Stimulated activated CD4-positive, alpha-beta T cell treated with anti-CD3 and anti-CD28 coated beads, Interleukin-4, amount 100 ng/mL, for 1 hour (primary cell): Measurements from ENCODE around the gene HCCS.
A peak's percentile ranks its signal among the peaks of the same experiment; 100 is the strongest.
"Not testable (repeated sequence)": the region's sequence is repeated elsewhere in the genome, so short reads cannot be mapped to it uniquely, and the experiment has no call there.

Source experiments
- DNase-seq: peaks from one replicate; pipeline ENCODE4 v3.0.0-alpha.2; 2020

The HCCS gene

DNA sequence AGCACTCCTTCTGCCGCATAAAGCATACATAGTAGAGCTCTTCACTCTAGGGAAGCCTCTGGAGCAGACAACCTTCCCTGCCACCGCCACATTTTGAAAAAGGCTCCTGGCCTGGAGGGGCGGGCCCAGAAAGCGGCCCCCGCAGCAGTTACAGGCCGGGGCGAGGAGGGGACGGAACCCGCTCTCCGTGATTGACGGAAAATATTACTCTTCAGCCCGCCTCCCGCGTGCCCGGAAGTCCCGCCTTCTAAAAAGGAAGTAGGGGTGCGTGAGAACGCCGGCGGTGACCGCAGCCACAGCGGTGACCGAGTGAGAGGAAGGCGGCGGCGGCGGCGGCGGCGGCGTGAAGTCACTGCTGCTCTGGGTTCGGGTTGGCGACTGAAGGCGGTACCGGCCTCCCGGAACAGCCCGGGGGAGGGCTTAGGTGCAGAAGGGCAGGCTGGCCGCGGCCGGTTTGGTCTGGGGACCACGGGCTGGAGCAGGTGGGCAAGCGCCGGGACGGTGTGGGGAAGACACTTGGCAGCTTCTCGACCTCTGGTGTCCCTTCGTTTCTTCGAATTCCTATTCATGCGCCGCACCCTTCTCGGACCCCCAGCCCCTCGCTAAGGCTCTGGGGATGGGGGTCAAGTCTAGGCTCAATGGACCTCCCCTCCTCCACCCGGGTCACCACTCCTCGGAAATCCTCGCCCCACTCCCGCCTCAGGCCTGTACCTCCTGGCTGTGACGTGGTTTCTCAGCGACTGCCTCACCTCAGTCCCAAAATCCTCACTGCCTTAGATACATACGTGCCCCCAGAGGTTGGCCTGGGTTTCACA, at the start of gene HCCS:
Gene HCCS (plus strand): TSS at position 296 of the 815 bp plus-strand sequence. CDS start 729 bp downstream, outside the sequence.
- DNase-seq, result peak; percentile 79

- no peak for DNase-seq
These were observed 46.9 kb upstream of the HCCS start for GRCh38 chrX:11064276-11064675.

GRCh38 chrX:11064851-11065600, 46.1 kb upstream of the HCCS start:
- no peak for DNase-seq

DNA sequence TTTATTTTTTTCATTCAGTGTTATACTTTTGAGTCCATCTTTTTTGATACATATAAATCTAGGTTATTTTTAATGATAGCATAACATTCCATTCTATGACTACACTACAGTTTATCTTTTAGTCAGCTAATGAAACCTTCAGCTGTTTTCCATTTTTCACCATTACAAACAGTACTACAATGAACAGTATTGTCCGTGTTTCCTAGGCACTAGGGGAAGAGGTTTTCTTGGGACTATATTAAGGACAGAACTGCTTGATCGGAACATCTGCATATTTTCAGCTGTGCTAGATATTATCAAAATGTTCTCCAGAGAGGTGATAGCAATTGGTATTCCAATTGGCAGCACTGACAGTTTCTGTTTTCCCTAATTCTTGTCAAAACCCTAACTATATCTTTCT, 44.3 kb upstream of the HCCS start:
- DNase-seq, result no peak

- DNase-seq, result no peak
These were observed 37.8 kb upstream of the HCCS start for GRCh38 chrX:11073381-11073780.

- DNase-seq, result no peak
These were observed 30.3 kb upstream of the HCCS start for GRCh38 chrX:11080741-11081305.

- DNase-seq, result no peak
These were observed 29.6 kb upstream of the HCCS start for GRCh38 chrX:11081511-11081910.

- no peak for DNase-seq
These were observed 25.8 kb upstream of the HCCS start for GRCh38 chrX:11085305-11085704.

DNA sequence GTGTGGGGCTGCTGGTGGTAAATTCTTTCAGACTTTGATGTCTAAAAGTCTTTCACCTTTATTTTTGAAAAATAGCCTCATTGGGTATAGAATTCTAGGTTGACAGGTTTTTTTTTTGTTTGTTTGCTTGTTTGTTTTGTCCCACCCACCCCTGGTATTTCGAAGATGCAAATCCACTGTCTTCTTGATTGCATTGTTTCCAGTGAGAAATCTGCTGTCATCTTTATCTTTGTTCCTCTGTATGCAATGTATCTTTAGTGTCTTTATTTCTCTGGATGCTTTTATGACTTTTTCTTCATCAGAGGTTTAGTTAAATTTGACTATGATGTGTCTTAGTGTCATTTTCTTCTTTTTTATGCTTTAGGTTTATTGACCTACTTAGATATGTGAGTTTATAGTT, 21.3 kb upstream of the HCCS start:
- DNase-seq, result no peak

DNA sequence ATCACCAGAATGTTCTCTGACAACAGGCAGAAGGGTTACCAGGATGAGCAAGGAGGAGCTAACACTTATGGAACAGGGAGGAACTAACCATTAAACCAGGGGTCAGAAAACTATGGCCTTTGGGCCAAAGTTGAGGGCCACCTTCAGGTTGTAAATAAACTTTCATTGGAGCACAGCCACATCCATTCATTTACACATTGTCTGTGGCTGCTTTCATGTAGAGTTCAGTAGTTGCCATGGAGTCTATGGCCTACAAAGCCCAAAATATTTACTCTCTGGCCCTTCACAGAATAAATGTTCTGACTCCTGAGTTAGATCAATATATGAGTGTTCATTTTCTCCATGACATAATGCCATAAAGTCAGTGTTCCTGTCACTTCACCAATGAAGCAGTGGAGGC, 13.2 kb upstream of the HCCS start:
- DNase-seq, result no peak

DNA sequence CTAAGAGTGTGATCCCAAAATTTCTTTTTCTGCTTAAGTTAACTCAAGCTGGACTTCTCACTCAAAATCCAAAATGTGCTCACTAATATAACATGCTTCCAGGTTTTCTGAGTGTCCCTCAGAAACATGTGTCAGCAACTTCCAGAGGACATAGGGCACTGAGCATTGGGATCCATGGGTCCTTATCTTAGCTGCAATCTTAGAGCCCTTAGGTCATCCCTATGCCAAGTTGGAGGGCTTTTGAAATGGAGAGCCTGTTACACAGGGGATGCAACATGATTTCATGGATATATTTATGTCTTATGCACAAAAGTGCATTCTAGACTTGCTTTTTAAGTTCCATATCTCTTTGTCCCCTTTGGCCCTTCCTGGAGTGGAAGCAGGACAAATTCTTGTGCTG, 11.7 kb upstream of the HCCS start:
- no peak for DNase-seq

GRCh38 chrX:11100281-11101035, 10.7 kb upstream of the HCCS start:
- DNase-seq, result no peak

DNA sequence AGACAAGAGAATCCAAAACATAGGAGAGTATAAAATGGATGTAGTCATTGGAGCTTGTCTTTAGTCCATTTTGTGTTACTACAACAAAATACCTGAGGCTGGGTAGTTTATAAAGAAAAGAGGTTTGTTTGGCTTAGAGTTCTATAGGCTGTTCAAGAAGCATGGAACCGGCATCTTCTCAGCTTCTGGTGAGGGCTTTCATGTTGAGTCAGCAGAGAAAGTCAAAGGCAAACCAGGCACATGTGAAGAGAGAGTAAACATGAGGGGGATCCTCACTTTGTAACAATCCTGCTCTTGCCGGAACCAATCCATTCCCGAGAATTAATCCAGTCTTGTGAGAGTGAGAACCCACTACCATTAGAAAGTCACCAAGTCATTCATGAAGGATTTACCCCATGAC, 8.1 kb upstream of the HCCS start:
- no peak for DNase-seq

GRCh38 chrX:11103751-11104150, 7.4 kb upstream of the HCCS start:
- DNase-seq, result no peak

DNA sequence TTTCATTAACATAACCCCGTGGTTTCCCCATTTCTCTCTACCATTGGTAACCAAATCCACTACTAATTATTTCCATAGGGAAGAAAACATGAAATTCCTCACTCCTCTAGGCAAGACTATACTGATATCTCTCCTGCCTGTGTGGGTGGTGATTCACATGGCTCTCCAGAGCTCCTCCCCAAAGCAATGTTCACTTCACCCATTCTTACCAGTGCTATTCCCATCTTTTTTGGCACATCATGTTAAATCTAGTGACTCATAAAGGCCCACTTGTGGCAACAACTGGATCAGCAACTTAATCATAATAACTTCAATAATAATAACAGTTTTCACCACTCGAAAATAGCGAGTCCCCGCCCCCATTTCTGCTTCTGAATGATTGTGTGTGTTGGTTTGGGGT, 6.1 kb upstream of the HCCS start:
- DNase-seq, result no peak

GRCh38 chrX:11108253-11108941, 2.7 kb upstream of the HCCS start:
- DNase-seq, result no peak

GRCh38 chrX:11109968-11110367, 1.2 kb upstream of the HCCS start:
- no peak for DNase-seq

DNA sequence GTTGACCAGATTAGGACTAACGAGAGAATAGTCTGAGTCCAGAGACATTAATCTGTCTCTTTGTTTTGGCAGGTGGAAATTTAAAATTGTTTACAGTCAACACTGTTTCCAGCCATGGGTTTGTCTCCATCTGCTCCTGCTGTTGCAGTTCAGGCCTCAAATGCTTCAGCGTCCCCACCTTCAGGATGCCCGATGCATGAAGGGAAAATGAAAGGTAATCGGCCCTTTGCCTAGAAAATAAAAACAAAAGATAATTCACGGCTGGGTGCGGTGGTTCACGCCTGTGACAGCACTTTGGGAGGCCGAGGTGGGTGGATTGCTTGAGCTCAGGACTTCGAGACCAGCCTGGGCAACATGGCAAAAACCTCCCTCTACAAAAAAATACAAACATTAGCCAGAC, 815 bp downstream of the HCCS start:
- no peak for DNase-seq

GRCh38 chrX:11113731-11114130, 2.6 kb downstream of the HCCS start:
- no peak for DNase-seq

DNA sequence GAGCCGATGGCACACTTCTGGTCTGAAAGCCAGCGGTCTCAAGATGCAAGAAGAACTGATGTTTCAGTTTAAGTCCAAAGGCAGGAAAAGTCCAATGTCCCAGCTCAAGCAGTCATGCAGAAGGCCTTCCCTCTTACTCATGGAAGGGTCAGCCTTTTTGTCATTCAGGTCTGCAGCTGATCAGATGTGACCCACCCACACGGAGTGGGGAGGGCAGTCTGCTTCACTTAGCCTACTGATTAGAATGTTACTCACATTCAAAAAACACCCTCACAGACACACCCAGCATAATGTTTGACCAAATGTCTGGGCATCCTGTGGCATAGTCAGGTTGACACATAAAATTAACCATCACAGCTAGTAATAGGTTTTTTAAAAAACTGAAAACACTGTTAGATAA, 6.6 kb downstream of the HCCS start:
- DNase-seq, result no peak

DNA sequence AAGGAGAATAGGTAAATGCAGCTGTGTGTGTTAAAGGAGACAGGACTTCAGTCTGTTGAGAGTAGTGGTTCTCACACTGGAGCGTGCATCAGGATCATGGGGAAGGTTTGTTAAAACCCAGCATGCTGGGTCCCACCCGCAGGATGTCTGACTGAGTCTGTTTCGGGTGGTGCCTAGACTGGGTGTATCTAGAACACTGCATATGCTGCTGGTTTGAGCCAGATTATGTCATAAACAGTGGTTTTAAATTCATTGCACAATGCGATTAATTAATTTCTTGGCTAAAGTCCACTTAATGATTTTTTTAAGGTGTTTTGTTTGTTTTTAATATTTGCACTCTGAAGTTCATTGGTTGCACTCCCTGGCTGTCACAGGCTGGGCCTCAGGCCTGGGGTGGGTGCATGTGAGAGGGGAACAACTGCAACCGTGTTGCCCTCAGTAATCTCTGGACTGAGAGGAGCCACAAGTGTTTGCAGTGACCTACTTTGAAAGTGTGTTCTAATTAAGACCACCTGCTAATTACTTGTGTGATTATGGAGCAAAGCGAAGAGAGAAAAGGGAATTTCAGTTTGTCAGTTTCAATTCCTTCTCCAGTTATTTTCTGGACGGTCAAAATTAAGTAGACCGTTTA, 8.3 kb downstream of the HCCS start:
- DNase-seq, result no peak

DNA sequence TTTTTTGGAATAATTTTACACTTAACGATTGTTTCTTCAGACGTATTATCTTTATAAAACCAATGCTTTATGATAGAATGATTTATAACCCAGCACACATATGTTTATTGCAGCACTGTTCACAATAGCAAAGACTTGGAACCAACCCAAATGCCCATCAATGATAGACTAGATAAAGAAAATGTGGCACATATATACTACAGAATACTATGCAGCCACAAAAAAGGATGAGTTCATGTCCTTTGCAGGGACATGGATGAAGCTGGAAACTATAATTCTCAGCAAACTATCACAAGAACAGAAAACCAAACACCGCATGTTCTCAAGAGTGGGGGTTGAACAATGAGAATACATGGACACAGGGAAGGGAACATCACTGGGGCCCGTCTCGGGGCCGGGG, 12.0 kb downstream of the HCCS start:
- DNase-seq, result not testable (repeated sequence)
